ENCODE data around the gene DGKB. TPM values are rescaled to one million over a fixed set of nuclear protein-coding genes. Genes with fewer than 3 reads are reported as not detected.

The DGKB gene
- polyA plus RNA-seq, 3 donors from 2014 or later = not detected

DNA sequence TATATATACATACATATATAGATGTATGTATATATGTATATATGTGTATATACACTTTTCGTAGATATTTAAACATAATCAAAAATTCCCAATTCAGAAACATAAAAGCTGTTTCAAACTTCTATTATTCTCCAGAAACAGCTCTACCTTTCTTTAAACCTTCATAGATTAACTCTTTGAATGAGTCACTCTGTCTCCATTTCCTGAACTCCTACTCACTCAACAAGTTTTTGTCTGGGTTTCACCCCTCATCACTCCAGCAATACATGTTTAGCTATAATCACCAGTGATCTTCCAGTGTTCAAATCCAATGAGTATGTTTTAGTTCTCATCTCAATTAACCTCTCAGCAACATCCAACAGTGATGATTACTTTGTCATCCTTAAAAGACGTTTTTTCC is 9.6 kb downstream of the DGKB start:
- H3K36me3 Mint-ChIP-seq = no peaks in the 10 kb centered on the region
- peaks cover 0 to 2% (median 0%) of the 10 kb centered on the region in 3 donors for H3K27me3 Mint-ChIP-seq (ENCODE audit: low read depth in 3 of 3)
- no peak for DNase-seq
- no peaks in the 10 kb centered on the region for H3K4me1 Mint-ChIP-seq
- no peak overlapping the region for H3K27ac Mint-ChIP-seq
- H3K4me3 Mint-ChIP-seq = no peak overlapping the region
- peaks cover 0 to 34% (median 13%) of the 10 kb centered on the region in 6 donors for H3K9me3 Mint-ChIP-seq

DNA sequence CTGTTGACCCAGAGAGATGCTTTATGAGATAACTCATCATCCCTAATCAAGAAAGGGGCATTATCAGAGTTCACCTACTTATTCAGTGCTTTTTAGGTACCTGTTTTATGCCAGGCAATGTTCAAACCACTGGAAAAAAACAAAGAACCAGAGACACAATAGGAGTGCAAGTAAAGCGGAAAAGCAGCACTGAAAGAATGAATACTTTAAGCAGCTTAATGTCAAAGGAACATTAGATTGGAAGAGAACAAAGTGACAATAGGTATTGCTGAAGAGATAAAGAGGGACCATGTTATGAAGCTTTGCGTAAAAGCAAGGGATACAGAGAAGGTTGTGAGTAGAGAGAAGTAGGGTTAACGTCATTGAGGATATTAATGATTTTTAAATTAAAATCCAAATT is 11.3 kb downstream of the DGKB start:
- Mint-ChIP-seq H3K4me3 (no peak overlapping the region), H3K4me1 (no peaks in the 10 kb centered on the region), H3K27me3 (ENCODE audit: low read depth in 3 of 3) (no peaks in the 10 kb centered on the region), H3K36me3 (no peaks in the 10 kb centered on the region), H3K27ac (no peak overlapping the region), H3K9me3 (peaks cover 0 to 26% (median 11%) of the 10 kb centered on the region in 6 donors)
- no peak for DNase-seq

DNA sequence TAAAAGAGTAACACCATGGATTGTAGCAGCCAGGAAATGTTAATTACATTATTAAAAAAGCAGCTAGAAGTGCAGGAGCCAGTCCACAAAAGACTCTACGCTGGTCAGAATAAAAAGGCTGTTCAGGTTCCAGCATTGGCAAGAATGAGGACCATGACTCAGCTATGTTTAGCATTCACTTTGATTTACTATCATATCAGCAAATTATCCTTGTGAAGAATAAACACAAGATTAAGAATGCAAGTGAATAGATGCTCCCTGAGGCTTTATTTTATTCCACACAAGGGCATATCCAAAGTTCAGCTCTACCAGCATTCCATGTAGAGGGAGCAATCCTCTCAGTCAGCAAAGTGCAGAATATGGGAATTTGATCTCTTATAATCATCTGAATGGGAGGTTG is 13.6 kb downstream of the DGKB start:
- no peak overlapping the region for H3K27ac Mint-ChIP-seq
- H3K36me3 Mint-ChIP-seq = no peaks in the 10 kb centered on the region
- no peaks in the 10 kb centered on the region for H3K4me1 Mint-ChIP-seq
- H3K4me3 Mint-ChIP-seq = no peak overlapping the region
- H3K9me3 Mint-ChIP-seq = peaks cover 0 to 21% (median 9%) of the 10 kb centered on the region in 6 donors
- no peaks in the 10 kb centered on the region for H3K27me3 Mint-ChIP-seq (ENCODE audit: low read depth in 3 of 3)
- no peak for DNase-seq

DNA sequence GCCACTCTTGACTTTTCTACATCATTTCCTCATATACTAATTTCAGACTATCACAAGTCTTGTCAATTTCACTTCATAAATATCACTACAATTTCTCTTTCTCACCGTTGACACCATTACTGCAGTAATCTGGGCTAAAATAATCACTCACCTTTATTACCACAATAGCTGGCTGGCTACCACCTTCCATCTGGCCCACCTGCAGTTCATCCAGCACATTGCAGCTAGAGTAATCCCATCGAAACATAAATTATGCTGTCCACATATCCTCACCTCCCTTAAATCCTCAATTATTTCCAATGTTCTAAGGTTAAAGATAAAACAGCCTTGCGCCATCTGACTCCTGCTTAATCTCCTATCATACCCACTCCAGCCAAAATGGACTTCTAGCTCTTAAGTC is 16.0 kb downstream of the DGKB start:
- Mint-ChIP-seq H3K4me1 (no peaks in the 10 kb centered on the region), H3K9me3 (peaks cover 1 to 19% (median 9%) of the 10 kb centered on the region in 6 donors), H3K4me3 (no peak overlapping the region), H3K27me3 (ENCODE audit: low read depth in 3 of 3) (no peaks in the 10 kb centered on the region), H3K36me3 (no peaks in the 10 kb centered on the region), H3K27ac (no peak overlapping the region)
- no peak for DNase-seq

DNA sequence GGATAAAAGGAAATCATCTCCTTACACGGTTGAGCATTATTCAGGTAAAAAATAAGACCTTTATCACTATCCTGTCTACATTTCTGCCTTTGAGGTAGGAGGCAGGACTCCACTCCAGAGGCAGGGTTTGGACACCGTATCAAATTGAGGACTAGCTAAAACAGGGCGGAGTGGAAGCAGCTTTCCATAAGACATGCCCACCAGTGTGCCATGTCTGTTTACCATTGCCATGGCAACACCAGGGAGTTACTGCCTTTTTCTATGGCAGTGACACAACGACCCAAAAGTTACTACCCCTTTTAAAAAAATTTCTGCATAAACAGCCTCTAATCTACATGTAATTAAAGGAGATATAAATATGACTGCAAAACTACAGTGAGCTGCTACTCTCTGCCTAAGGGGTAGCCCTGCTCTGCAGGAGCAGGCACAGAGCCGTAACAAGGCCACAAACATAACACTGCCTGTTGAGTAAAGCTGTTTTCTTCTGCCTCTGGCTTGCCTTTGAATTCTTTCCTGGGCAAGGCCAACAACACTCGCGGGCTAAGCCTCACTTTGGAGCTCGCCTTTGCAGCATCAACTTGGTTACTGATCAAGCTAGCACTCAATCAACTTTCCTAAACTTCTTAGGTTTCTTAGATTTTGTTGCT is 26.5 kb downstream of the DGKB start:
- H3K36me3 Mint-ChIP-seq = no peaks in the 10 kb centered on the region
- no peak overlapping the region for H3K27ac Mint-ChIP-seq
- no peaks in the 10 kb centered on the region for H3K27me3 Mint-ChIP-seq (ENCODE audit: low read depth in 3 of 3)
- H3K4me3 Mint-ChIP-seq = no peak overlapping the region
- H3K4me1 Mint-ChIP-seq = no peaks in the 10 kb centered on the region
- DNase-seq = no peak
- H3K9me3 Mint-ChIP-seq = peaks cover 0 to 21% (median 10%) of the 10 kb centered on the region in 6 donors

DNA sequence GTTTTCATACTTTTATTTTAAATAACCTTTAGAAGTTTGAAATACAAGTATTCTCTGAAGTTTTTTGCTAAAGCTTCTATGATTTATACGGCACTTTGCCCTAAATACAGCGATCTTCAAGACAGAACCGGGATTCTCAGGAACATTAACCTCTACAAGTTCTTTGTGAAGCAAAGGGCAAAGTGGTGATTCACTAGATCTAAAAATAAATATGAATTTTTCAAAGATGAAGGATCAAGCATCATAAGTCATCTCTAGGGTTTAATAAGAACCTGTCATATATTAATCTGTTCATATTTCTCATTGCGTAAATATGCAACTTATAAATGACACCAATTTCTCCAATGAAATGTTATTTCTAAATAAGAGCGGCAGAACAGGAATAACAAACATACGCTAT is 30.7 kb downstream of the DGKB start:
- no peaks in the 10 kb centered on the region for H3K27me3 Mint-ChIP-seq (ENCODE audit: low read depth in 3 of 3)
- H3K4me3 Mint-ChIP-seq = no peak overlapping the region
- H3K4me1 Mint-ChIP-seq = no peaks in the 10 kb centered on the region
- no peak overlapping the region for H3K27ac Mint-ChIP-seq
- H3K9me3 Mint-ChIP-seq = peaks cover 0 to 29% (median 21%) of the 10 kb centered on the region in 6 donors
- DNase-seq = no peak
- no peaks in the 10 kb centered on the region for H3K36me3 Mint-ChIP-seq

DNA sequence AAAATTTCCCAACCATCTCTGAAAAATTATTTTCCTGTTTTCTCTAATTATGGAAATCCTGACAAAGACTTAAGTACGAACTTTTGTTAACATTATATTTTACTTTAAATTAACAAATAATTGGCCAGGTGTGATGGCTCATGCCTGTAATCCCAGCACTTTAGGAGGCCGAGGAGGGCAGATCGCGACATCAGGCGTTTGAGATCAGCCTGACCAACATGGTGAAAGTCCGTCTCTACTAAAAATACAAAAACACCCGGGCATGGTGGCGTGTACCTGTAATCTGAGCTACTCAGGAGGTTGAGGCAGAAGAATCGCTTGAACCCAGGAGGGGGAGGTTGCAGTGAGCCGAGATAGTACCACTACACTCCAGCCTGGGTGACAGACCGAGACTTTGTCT is 32.2 kb downstream of the DGKB start:
- no peak for DNase-seq
- Mint-ChIP-seq H3K9me3 (peaks cover 5 to 36% (median 21%) of the 10 kb centered on the region in 6 donors), H3K27ac (no peak overlapping the region), H3K4me3 (no peak overlapping the region), H3K36me3 (no peaks in the 10 kb centered on the region), H3K27me3 (ENCODE audit: low read depth in 3 of 3) (no peaks in the 10 kb centered on the region), H3K4me1 (no peaks in the 10 kb centered on the region)

DNA sequence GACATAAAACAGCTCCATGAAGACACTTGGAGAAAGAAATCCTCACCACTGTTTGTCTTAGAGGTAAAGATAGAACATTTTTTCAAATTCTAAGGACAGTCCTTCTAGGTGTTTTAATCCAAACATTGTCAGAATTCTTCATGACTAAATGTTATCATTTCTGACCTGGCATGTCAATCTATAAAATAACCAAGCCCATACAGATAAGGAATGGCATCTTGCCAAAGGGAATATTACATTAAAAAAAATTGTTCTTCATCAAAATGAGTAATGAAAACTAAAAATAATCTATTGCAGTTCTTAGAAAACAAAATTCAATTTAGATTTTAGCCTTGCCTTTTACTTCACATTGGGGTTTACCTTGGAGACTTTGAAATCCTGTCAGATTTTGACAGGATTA is 33.6 kb downstream of the DGKB start:
- Mint-ChIP-seq H3K4me3 (no peak overlapping the region), H3K27ac (no peak overlapping the region), H3K27me3 (ENCODE audit: low read depth in 3 of 3) (no peaks in the 10 kb centered on the region), H3K4me1 (no peaks in the 10 kb centered on the region), H3K36me3 (no peaks in the 10 kb centered on the region), H3K9me3 (peaks cover 7 to 36% (median 16%) of the 10 kb centered on the region in 6 donors)
- no peak for DNase-seq

DNA sequence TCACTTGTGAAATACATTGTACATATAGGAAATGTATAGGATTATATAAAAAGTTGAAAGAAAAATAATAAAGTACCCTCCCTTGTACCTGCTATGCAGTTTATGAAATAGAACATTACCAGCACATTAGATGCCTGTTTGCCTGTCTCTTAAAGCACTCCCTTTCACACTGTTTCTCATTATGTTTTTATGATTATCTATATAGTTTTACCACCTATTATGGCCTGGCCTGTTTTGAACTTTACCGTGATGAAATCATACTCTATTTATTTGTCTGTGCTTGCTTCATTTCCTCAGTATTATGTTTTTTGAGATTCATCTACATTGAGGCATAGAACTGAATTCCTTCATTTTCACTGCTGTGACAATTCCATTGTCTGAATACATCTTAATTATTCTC is 41.1 kb downstream of the DGKB start:
- Mint-ChIP-seq H3K9me3 (peaks cover 0 to 16% (median 5%) of the 10 kb centered on the region in 6 donors), H3K27ac (no peak overlapping the region), H3K36me3 (no peaks in the 10 kb centered on the region), H3K4me3 (no peak overlapping the region), H3K27me3 (ENCODE audit: low read depth in 3 of 3) (no peaks in the 10 kb centered on the region), H3K4me1 (no peaks in the 10 kb centered on the region)
- no peak for DNase-seq

DNA sequence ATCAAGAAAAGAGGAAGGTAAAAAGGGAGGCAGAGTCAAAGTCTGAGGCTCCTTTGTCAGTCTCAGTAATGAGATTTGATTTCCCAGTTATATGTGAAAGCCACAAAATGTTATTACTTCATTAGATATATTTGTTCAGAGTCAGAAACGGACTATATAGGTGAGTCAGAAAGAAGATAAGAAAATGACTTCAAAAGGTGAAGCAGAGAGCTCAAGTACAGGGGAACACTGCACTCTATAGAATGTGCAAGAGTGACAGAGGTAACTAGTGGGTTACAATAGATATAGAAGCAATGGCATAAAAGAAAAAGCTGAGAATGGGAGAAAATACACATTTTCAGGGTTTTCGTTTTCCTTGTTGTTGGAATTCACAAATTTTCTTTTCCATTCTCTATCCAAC is 43.3 kb downstream of the DGKB start:
- no peak overlapping the region for H3K27ac Mint-ChIP-seq
- H3K9me3 Mint-ChIP-seq = peaks cover 0 to 5% (median under 1%) of the 10 kb centered on the region in 6 donors
- DNase-seq = no peak
- H3K27me3 Mint-ChIP-seq (ENCODE audit: low read depth in 3 of 3) = no peaks in the 10 kb centered on the region
- H3K36me3 Mint-ChIP-seq = no peaks in the 10 kb centered on the region
- no peak overlapping the region for H3K4me3 Mint-ChIP-seq
- no peaks in the 10 kb centered on the region for H3K4me1 Mint-ChIP-seq

DNA sequence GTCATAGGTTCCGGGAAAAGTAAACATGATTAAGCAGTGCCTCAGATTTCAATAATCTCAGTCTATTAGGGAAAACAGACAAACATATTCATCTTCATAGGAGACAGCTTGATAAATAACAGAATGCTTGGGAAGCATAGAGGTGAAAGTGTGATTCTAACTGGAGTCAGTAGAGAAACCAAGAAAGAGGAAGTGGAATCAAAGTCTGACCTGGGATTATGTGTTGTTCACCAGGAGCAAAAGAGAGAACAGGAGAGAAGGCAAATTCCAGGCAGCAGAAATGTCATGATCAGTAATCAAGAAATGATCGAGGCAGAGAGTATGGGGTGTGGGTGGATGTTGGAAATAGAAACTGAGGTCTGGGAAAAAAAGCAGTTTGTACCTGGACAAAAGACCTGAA is 43.7 kb downstream of the DGKB start:
- no peak for DNase-seq
- no peak overlapping the region for H3K4me3 Mint-ChIP-seq
- no peaks in the 10 kb centered on the region for H3K27me3 Mint-ChIP-seq (ENCODE audit: low read depth in 3 of 3)
- no peak overlapping the region for H3K27ac Mint-ChIP-seq
- peaks cover 0 to 6% (median 2%) of the 10 kb centered on the region in 6 donors for H3K9me3 Mint-ChIP-seq
- H3K4me1 Mint-ChIP-seq = no peaks in the 10 kb centered on the region
- peaks cover 0 to 1% (median 0%) of the 10 kb centered on the region in 3 donors for H3K36me3 Mint-ChIP-seq

DNA sequence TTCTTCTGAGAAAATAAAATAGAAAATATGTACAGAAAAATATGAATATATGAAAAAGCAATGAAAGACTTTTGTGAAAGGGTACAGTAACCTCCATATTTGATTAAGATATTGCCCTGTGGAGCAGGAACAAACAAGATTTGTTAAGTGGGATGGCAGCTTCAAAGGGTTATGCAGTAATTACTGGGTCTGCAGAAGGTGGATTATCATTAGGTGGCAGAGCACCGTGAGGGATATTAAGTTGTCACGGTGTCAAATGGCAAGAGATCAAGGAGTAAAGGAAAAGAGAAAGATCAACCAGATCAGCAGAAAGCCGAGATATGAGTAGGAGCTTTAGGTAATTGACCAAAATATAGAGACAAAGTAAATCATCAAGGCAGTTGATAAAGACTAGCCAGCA is 44.1 kb downstream of the DGKB start:
- Mint-ChIP-seq H3K27me3 (ENCODE audit: low read depth in 3 of 3) (no peaks in the 10 kb centered on the region), H3K4me3 (no peak overlapping the region), H3K4me1 (no peaks in the 10 kb centered on the region)

DNA sequence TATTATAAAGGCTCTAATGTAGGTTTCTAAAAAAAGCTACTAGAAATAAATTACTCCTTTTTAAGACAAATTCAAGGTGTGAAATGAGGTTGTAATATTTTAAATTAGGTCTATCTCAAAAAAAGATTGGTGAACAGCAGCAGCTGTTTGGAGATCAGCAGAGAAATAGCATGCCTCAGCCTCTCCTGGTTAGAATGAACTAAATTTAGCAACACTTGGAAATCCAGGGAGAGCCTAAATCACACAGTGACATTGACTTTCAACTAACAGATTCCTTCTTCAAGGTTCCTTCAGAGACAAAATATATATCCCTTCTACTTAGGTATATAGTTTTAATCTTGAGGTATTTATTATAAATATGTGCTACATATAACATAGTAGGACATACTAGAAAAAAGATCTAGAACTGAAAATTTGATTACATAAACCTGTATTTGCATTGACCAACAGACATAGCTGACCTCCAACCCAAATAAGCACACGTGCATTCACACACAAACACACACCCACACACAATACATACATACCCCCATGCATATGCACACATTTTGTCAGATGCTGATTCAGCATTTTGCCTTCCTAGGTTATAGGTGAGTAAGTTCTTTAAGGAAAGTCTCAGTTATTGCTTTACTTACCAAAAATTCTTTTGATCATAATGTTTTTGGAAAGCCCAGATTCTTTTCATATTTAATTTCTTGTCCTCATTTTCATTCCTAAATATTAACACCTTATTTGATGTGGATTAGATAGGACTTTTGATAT is 47.3 kb downstream of the DGKB start:
- peaks cover 0 to 9% (median 4%) of the 10 kb centered on the region in 6 donors for H3K9me3 Mint-ChIP-seq
- H3K27me3 Mint-ChIP-seq (ENCODE audit: low read depth in 3 of 3) = no peaks in the 10 kb centered on the region
- H3K4me3 Mint-ChIP-seq = no peak overlapping the region
- no peak overlapping the region for H3K27ac Mint-ChIP-seq
- H3K36me3 Mint-ChIP-seq = peaks cover 0 to 3% (median 0%) of the 10 kb centered on the region in 3 donors
- no peak for DNase-seq
- H3K4me1 Mint-ChIP-seq = no peaks in the 10 kb centered on the region

More for the DNA sequence above, 44.1 kb downstream of the DGKB start:
- H3K27ac Mint-ChIP-seq = no peak overlapping the region
- H3K36me3 Mint-ChIP-seq = peaks cover 0 to 3% (median 0%) of the 10 kb centered on the region in 3 donors
- peaks cover 0 to 8% (median 3%) of the 10 kb centered on the region in 6 donors for H3K9me3 Mint-ChIP-seq
- DNase-seq = no peak

DNA sequence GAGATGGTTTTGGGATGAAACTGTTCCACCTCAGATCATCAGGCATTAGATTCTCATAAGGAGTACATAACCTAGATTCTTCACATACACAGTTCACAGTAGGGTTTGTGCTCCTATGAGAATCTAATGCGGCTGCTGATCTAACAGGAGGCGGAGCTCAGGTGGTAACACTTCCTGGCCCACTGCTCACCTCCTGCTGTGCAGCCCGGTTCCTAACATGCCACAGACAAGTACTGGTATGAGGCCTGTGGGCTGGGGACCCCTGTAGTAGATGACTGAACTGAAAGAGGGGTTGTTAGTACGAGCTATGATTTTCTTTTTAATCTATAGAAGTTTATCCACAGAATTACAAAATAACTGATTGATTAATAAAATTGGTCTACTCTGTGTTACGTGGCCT is 48.1 kb downstream of the DGKB start:
- DNase-seq = no peak
- no peak overlapping the region for H3K27ac Mint-ChIP-seq
- peaks cover 3 to 17% (median 7%) of the 10 kb centered on the region in 6 donors for H3K9me3 Mint-ChIP-seq
- no peaks in the 10 kb centered on the region for H3K4me1 Mint-ChIP-seq
- no peaks in the 10 kb centered on the region for H3K27me3 Mint-ChIP-seq (ENCODE audit: low read depth in 3 of 3)
- H3K36me3 Mint-ChIP-seq = peaks cover 0 to 3% (median 0%) of the 10 kb centered on the region in 3 donors
- H3K4me3 Mint-ChIP-seq = no peak overlapping the region
